ENCODE results near the gene FCN3. TPM values are rescaled to one million over a fixed set of nuclear protein-coding genes. Genes with fewer than 3 reads are reported as not detected.

FCN3 gene
- total RNA-seq, 1 donor from 2014 or later = 51.9 TPM

DNA sequence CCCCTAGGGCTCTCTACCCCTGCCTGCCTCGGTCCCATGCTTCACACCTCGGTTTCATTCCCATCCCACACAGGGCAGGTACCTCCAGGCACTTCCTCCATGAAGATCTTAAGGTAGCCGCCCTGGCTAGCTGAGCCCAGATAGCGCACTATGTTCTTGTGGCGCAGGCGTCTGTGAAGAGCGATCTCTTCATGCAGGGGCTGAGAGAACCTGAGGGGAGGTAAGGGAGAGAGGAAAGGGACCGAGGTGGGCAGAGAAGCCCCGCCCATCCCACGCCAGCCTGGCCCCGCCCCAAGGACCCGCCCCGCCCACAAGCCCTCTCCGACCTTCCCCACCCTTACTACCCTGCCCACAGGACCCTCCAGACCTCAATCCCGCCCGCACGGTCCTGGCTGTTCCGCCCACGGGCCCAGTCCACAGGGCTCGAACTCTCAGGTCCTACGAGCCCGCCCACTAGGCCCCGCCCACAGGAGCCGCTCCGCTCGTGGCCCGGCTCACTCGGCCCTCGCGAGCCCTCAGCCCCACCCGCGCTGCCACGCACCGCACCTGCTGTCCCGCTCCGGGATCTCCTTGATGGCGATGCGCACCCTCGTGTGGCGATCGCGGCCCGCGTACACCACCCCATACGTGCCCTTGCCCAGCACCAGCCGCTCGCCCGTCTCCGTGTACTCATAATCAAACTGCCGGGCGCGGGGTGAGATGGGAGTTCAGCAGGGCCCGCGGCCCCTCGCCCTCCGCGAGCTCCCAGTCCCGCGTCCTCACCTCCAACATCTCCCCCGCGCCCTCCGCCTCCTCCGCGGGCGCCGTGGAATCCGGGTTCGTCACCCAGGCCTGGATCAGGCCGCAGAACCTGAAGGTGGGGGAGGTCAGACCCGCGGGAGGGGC, 14.2 kb downstream of the FCN3 start:
- no peak for DNase-seq (ENCODE audit: low spot score)

DNA sequence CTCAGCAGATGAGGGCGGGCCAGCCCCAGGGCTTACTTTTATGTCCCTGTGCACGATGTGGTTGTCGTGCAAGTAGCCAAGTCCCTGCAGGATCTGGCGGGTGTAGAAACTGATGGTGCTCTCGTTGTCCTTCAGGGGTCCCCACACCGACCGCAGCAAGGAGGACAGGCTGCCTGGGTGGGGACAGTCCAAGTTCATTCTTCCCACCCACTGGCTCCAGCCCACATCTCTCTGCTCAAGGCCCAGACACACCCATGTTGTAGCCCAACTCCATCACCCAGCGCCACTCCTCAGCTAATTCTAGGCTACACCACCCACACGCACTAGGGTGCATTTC, 14.8 kb downstream of the FCN3 start:
- no peak for DNase-seq (ENCODE audit: low spot score)

DNA sequence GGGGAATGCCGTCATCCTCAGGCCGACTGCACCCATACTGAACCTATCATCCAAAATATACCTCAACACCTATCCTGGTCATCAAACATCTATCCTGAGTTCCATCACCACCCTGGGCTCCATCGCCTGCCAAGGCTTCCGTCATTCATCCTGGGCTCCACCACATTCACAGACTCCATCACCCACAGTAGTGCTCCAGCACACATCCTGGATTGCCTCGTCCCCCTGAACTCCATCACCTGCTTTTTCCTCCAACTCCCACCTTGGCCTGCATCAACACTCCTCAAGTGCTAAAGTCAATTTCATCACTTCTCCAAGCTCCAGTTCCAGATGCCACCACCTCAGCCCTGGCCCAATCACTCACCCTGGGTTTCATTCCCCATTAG, 15.7 kb downstream of the FCN3 start:
- no peak for DNase-seq (ENCODE audit: low spot score)

DNA sequence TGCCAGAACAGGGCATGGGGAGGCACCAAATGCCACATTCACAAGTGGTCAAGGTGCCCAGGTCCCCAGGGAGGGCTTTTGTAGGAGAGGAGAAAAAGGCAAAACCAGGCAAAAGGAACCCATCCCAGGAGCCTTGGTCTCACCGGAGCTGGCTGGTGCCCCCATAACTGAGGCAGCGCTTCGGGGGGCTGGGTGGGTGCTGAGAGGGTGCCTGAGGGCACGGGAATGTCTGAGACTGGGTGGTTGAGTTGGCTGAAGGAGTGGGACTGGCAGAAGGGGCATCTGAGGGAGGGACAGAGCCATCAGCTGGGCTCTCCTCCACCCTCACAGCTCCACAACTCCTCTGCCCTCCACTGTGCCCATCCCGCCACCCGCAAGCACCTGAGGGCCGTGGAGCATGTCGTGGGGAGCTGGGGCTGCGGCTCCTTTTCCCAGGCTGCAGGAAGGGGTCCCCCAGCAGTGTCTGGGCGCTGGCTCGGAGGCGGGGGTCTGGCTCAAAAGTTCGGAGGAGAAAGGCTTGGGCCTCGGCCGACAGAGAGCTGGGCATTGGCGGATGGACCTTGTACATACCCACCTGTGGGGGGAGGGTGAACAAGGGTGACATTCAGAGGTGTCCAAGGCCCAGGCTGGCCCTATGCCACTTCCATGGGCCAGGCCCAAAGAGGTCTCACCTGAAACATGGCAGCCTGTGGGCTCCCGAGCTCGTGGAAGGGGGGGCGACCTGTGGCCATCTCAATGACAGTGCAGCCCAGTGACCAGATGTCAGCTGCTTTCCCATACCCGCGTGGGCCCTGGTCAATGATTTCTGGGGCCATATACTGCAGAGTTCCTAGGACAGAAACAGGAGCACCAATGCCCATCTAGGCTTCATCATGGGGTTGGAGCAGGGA, 16.3 kb downstream of the FCN3 start:
- no peak for DNase-seq (ENCODE audit: low spot score)

DNA sequence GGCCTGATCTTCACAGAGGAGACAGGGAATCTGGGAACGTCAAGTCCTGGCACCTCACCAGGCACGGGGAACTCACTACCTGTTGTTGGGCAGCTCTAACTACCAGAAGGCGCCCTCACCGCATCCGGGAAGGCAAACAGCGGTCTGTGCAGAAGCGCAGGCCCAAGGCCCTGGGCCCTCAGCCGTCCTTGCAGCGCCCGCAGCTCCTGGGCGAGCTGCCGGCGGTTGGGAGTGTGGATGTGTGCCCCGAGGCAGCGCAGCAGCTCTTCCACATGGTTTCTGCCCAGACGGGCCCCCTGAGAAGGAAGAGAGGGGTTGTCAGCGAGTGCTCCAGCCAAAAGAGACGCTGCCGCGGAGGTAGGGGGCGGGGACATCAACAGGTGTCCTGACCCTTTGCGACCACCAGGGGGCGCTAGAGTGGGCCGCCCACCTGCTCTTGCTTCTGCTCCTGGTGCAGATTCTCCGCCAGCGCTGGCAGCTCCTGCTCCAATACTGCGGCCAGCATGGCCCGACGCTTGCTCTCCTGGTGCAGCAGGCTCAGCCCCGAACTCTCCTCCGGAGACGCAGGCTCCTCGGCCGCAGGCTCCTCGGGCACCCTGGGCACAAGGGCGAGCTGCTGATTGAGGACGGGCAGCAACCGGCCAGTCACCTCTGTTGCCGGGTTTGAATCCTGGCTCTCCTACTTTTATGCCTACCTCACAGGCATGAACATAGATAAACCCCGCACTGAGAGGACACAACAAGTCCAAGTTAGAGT, 17.2 kb downstream of the FCN3 start:
- peak; percentile 94 for DNase-seq (ENCODE audit: low spot score)

DNA sequence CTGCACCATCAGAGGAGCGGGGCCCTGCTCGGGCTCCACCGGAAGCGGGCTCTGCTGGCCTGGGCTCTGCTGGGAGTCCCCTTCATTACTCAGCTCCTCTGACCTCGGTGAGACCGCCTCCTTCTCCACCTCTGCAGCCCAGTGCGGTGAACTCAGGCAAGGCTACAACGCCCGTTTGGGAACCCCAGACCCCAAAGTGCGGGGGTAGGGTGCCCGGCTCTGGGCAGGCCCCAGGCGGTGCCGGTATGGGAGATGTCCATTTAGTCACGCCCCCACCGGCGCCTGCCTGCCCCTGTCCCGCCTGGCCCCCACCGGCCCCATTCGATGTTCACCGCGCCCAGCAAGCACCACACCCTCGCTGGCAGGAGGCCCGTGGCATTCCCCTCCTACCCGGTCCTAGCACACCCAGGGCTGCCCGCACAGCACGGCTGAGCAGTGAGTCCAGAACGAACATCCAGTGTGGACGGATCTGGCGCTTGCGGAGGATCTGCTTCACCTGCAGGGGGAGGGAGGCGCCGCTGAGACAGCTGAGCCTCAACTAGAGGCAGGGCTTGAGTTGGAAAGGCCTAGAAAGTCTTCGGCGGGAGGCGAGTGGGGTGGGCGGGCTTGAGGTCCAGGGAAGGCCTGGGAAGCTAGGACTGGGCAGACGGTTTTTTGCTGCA, 17.9 kb downstream of the FCN3 start:
- no peak for DNase-seq (ENCODE audit: low spot score)

DNA sequence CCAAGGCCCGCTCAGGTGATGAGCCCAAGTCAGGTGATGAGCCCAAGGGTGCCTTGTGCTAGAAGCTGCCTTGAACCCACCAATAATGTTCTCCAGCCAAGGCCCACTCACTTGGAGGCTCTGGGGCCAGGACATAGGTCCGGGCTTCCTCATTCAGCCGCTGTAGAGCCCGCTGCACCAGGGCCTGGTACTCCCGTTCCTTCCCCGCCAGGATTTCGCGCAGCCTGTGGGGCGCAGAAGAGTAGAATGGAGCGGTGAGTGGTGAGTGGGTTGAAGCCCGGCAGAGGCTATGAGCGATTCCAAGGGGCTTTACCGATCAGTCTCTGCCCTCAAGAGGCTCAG, 18.4 kb downstream of the FCN3 start:
- DNase-seq (ENCODE audit: low spot score) = no peak

DNA sequence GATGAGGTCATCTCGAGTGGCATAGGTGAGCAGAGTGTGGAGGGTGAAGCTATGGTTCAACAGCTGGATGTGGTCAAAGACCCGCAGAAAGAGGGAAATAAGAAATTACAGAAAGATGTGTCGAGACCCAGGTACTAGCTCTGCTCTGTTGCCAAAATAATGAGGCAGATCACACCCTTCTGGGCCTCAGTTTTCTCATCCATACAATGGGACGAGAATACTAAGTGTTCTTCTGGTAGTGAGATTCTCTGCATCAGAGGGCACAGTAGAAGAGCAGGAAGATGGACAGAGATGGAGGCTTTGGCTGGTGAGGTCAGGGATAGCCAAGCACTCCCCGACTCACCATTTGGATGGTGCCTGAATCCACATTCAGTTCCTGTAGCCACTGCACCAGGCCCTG, 18.9 kb downstream of the FCN3 start:
- no peak for DNase-seq (ENCODE audit: low spot score)

DNA sequence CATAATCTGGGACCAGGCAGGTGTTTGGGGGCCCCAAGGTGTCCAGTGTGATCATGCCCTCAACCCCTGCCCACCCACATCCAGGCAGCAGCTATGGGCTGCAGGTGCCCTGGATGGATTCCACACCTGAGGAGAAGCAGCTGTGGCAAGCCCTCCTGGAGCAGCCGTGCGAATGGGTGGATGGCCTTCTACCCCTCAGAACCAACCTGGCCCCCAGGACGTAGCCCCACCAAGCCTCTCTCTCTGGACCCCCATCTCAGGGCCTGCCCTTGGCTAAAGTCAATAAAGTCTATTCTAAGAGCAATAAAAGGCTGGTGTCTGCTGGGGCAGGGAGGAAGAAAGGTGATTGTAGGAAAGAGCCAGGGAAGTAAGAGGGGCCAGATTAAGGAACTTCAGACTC, 21.0 kb downstream of the FCN3 start:
- DNase-seq (ENCODE audit: low spot score) = no peak

DNA sequence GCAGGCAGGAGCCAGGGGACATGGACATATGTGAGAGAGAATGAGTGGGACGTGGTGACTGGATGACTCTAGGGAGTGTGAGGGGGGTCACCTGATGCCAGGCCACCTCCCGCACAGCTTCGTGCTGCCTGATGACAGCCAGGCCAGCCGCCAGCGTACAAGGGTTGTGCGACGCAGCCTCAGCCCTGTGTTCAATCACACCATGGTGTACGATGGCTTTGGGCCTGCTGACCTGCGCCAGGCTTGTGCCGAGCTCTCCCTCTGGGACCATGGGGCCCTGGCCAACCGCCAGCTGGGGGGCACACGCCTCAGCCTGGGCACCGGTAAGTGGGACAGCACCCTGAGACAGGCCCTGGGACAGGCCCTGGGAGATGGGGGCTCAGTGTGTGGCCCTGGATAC, 21.5 kb downstream of the FCN3 start:
- DNase-seq (ENCODE audit: low spot score) = no peak

DNA sequence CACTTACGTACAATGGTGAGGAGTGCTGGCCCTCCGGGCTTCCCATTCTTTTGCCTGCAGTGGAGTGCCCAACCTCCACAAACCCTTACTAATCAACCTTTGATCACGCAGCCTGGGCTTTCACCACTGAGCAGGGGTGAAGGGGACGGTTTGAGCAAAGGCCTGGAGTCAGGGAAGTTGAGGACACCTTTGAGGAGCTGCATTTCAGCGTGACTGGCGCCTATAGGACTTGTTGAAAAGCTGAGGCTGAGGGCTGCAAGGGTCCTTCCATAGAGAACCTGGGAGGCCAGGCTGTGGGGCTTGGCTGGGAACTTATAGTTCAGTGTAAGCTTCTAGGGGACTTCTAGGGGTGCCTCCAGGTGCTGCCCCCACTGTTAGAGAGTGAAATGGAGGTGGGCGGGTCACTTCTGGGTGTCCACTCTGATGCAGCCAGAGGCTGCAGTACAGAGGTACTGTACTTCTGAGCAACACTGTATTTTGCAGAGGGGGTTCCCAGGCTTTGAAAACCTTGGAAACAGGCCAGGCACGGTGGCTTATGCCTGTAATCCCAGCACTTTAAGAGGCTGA, 23.0 kb downstream of the FCN3 start:
- DNase-seq (ENCODE audit: low spot score) = no peak

DNA sequence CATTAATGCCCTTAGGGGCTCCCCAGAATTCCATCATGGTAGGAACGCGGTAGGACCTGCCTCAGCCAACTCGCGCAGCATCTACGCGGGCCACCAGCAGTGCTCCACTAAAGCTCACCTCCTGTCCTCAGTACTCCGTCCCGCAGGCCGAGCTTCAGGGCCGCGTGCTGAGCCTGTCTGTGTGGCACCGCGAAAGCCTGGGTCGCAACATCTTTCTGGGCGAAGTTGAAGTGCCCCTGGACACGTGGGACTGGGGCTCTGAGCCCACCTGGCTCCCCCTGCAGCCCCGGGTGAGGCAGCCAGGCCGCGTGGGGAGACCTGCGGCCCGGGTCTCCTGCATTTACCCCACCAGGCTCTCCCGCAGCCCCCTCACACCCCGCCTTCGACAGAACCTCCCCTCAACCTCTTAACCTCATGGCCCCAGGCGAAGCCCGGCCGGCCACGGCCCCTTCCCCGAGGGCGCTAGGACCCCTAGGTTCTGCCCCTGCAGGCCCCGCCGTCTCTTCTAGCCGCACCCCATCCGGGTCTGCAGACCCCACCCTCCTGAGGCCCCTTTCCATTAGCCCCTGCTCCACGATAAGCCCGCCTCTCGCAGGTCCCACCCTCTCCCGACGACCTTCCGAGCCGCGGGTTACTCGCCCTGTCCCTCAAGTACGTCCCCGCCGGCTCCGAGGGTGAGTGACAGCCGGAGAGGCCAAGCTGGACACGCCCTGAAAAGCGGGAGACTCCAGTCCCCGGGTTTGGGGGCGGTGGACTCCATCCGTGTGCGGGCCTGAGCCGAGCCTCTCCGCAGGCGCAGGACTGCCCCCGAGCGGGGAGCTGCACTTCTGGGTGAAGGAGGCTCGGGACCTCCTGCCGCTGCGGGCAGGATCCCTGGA, 23.7 kb downstream of the FCN3 start:
- no peak for DNase-seq (ENCODE audit: low spot score)

DNA sequence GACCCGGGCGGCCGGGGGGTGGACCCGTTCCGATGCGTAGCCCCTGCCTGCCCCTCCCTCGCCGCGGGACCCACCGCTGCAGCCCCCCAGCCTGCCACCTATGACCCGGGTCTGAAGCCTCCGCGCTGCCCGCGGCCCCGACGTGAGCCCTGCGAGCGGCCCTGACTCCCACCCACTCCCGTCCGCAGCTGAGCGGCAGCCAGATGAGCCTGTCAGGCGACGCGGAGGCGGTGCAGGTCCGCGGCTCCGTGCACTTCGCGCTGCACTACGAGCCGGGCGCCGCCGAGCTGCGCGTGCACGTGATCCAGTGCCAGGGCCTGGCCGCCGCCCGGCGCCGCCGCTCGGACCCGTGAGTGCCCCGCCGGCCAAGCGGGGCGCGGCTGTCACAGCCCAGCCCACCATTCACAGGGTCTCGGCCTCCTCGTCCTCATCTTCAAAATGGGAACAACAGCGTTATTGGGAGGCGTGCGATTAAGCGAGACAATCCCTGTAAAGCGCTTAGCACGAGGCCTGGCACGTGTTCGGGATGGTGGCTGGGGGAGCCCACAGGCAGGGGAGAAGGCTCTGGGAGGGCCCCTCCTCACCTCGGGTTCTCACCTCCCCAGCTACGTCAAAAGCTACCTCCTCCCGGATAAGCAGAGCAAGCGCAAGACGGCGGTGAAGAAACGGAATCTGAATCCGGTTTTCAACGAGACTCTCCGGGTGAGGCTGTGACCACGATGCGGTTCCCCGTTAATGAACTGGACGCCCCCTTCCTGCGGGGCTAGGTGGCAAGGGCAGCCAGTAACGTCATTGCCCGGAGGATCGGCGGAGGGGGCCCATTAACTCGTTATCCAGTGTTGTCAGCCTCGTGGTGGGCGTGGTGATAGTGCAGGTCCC, 24.6 kb downstream of the FCN3 start:
- no peak for DNase-seq (ENCODE audit: low spot score)

DNA sequence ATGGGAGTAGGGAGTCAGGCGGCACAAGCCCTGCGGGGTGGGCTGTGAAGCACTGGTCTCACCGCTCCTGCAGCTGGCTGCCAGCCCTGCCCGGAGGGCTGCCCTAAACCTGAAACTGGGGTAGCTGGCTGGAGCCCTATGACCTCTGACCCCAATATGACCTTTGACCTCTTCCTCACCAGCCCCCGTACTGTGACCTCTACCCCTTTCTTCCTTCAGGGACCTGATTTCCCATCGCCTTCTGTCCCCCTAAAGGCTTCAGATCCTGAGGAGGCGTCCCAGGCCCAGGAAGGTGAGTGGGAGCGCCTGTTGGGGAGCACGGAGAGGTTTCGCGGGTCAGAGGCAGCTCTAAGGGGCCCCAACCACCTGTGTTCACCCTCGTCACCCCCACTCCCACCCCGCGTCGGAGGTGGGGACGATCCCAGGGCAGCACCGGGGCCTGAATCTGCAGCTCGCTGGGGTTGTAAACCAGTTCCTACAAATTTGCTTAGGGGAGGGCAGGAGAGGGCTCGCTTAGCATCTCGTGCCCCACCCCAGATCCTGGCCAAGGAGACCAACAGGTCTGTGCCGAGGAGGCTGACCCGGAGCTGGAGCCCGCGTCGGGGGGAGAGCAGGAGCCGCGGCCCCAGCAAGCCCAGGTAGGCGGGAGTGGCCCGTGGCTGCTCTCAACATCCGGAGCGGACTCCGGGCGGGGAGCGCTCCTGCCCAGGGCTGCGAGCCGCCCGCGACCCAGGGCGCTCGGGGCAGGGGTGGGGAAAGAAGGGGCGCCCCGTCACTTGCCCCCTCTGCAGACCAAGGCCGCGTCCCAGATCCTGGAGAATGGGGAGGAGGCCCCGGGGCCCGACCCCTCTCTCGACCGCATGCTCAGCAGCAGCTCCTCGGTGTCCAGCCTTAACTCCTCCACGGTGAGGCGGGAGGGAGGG, 25.5 kb downstream of the FCN3 start:
- DNase-seq (ENCODE audit: low spot score) = no peak

DNA sequence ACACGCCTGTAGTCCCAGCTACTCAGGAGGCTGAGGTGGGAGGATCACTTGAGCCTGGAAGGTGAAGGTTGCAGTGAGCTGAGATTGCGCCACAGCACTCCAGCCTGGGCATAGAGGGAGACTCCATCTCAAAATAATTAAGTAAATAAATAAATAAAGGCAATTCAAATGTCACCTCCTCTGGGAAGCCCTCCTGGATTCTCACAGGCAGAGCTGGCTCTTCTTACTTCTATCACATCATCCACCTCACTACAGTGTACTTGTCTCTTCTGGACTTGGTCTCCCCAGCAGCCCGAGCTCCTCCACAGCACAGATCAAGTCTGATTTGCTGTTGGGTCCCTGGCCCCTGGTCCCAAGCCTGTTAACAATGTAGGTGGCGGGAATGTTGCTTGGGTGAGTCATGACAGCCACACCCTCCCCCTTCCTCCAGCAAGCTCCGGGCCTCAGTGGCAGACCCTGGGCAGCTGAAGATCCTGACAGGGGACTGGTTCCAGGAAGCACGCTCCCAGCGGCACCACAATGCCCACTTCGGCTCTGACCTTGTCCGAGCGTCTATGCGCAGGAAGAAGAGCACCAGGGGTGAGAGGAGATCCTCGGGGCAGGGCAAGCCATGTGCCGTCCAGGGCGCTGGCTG, 27.5 kb downstream of the FCN3 start:
- no peak for DNase-seq (ENCODE audit: low spot score)

DNA sequence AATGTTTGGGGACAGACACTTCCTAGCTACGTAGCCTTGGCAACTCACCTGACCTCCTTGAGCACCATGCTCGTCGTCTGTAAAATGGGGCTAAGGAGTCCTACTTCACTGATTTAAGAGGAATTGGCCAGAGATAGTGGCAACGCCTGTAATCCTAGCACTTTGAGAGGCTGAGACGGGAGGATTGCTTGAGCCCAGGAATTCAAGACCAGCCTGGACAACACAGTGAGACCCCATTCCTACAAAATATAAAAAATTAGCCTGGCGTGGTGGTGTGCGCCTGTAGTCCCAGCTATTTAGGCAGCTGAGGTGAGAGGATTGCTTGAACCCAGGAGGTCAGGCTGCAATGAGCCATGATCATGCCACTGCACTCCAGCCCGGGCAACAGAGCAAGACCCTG, 28.3 kb downstream of the FCN3 start:
- no peak for DNase-seq (ENCODE audit: low spot score)

DNA sequence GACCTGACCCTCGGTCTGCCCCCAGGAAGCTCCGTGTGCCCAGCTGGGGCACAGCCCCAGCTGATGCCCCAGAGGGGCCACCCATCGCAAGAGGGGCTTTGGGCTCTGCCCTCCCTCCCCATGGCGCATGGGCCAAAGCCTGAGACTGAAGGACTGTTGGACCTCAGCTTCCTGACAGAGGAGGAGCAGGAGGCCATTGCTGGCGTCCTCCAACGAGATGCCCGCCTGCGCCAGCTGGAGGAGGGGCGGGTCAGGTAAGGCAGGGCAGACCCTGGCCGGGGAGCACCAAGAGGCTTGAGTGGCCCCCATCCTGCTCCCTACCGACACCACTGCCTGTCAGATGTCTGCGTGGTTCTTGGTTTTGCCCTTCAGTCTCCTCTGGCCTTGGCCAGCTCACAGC, 29.4 kb downstream of the FCN3 start:
- no peak for DNase-seq (ENCODE audit: low spot score)

All from mesenteric fat pad (tissue), 1 donor.